K562 (cell line): ENCODE data around the gene RNF213. TPM values are rescaled to one million over a fixed set of nuclear protein-coding genes. Genes with fewer than 3 reads are reported as not detected.
A peak's percentile ranks its signal among the peaks of the same experiment; 100 is the strongest.

ENCODE experiments used
- CHD2 ChIP-seq: IDR thresholded peaks from 2 replicates; pipeline ENCODE4 v1.6.1; 2011; ENCODE audit warnings: low read depth, low read length
- HMGN3 ChIP-seq: IDR thresholded peaks from 2 replicates; pipeline ENCODE4 v1.6.1; 2011; ENCODE audit warnings: borderline replicate concordance, low read depth, mild to moderate bottlenecking, mixed read lengths, low read length; ENCODE audit not compliant: insufficient read length; ENCODE audit errors: extremely low read depth
- KAT7 ChIP-seq: sonication (generic); formaldehyde crosslinking; IDR thresholded peaks from 2 replicates; pipeline ENCODE4 v1.8.0; 2022; ENCODE audit warnings: missing genetic modification reagents, mild to moderate bottlenecking, borderline replicate concordance
- SMAD4 ChIP-seq: fragments of 250-450 bp; sonication (Bioruptor Pico); conservative IDR thresholded peaks from 2 replicates; pipeline ENCODE4 v1.8.0; 2021; ENCODE audit warnings: inconsistent platforms, mild to moderate bottlenecking, moderate library complexity
- TFAM ChIP-seq: fragments of 250-450 bp; sonication (Bioruptor Pico); conservative IDR thresholded peaks from 2 replicates; pipeline ENCODE4 v1.5.0; 2021; ENCODE audit warnings: mild to moderate bottlenecking, moderate library complexity
- ZC3H4 ChIP-seq: sonication (generic); formaldehyde crosslinking; IDR thresholded peaks from 2 replicates; pipeline ENCODE4 v1.9.0; 2021; ENCODE audit warnings: missing genetic modification reagents, borderline replicate concordance
- ZNF444 ChIP-seq: fragments of 250-450 bp; sonication (Bioruptor Pico); IDR thresholded peaks from 2 replicates; pipeline ENCODE4 v1.4.0; 2020; ENCODE audit warnings: mild to moderate bottlenecking, moderate library complexity
- polyA plus RNA-seq, 8 experiments: library from polyadenylated mRNA; depleted of rRNA in 4 of 8; stranded (reverse) in 5 of 8; unstranded in 3 of 8; fragments of >200 nt; fragmentation: Nextera tagmentation in 2 of 8; fragmentation: Illumina TruSeq in 1 of 8; extraction: Ambion mirVana in 2 of 8; extraction: Trizol in 1 of 8; gene quantifications; 2 replicates each; pipeline versions ENCODE4 v1.2.1 to v1.2.3, GENCODE V29; 2011 to 2014; ENCODE audit warnings: inconsistent platforms in 1 of 8, missing spikeins in 1 of 8
- total RNA-seq, 7 experiments: library from RNA; depleted of rRNA in 6 of 7; stranded (reverse); fragments of >200 nt in 6 of 7; fragmentation: Illumina TruSeq in 2 of 7; extraction: Trizol in 2 of 7; gene quantifications; 2 replicates each; pipeline versions ENCODE4 v1.2.1 to v1.2.3, GENCODE V29; 2011 to 2021; ENCODE audit warnings: low replicate concordance in 1 of 7
- TF ChIP-seq, protein P1 (sequence below), 2 experiments: fragments of 450-650 bp; IDR thresholded peaks; 2 replicates each; pipeline ENCODE4 v1.6.1; 2016; ENCODE audit warnings: mild to moderate bottlenecking in 2 of 2, borderline replicate concordance in 1 of 2, low read depth in 1 of 2, moderate library complexity in 1 of 2
- TF ChIP-seq, protein P2 (sequence below): IDR thresholded peaks from 2 replicates; pipeline ENCODE4 v1.6.1; 2014; ENCODE audit warnings: antibody characterized with exemption
- TF ChIP-seq, protein P3 (sequence below): fragments of 250-450 bp; sonication (Bioruptor Pico); IDR thresholded peaks from 2 replicates; pipeline ENCODE4 v1.4.0; 2020; ENCODE audit warnings: mild to moderate bottlenecking

RNF213 gene
- total and polyA plus RNA-seq, 9 of the 15 experiments (the other 6 are each of a cell fraction or from before 2014, with no cell fraction given) = 5.3 to 33.6 (median 17.9) TPM

DNA sequence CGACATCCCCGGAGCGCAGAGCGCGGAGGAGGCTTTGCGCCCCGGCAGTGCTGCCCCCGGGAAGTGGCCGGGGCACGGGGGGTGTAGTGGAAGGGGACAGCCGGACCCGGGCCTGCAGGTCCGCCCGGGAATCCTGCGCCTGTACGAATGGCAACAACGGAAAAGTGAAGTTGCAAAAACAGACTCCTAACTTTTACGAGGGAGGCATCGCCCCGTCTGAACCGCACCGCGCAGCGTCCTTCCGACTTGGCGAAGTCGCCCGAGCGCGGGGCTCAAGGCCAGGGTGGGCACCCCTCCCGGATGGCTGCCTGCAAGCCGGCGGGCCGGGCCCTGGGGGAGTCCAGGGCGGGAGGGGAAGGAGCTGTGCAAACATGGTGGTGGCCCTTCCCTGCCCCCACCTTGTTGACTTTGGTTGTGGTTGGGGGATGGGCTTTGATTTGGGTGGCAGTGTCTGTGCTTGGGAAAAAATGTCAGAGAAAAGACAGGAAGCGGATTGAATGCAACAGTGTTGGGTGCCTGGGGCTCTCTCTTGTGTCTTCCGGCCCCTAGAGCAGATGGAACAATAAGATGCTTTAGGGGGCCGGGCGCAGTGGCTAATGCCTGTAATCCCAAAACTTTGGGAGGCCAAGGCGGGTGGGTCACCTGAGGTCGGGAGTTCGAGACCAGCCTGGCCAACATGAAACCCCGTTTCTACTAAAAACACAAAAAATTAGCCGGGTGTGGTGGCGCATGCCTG, 675 bp downstream of the RNF213 start (continued):
- TF ChIP-seq, protein P1, sequence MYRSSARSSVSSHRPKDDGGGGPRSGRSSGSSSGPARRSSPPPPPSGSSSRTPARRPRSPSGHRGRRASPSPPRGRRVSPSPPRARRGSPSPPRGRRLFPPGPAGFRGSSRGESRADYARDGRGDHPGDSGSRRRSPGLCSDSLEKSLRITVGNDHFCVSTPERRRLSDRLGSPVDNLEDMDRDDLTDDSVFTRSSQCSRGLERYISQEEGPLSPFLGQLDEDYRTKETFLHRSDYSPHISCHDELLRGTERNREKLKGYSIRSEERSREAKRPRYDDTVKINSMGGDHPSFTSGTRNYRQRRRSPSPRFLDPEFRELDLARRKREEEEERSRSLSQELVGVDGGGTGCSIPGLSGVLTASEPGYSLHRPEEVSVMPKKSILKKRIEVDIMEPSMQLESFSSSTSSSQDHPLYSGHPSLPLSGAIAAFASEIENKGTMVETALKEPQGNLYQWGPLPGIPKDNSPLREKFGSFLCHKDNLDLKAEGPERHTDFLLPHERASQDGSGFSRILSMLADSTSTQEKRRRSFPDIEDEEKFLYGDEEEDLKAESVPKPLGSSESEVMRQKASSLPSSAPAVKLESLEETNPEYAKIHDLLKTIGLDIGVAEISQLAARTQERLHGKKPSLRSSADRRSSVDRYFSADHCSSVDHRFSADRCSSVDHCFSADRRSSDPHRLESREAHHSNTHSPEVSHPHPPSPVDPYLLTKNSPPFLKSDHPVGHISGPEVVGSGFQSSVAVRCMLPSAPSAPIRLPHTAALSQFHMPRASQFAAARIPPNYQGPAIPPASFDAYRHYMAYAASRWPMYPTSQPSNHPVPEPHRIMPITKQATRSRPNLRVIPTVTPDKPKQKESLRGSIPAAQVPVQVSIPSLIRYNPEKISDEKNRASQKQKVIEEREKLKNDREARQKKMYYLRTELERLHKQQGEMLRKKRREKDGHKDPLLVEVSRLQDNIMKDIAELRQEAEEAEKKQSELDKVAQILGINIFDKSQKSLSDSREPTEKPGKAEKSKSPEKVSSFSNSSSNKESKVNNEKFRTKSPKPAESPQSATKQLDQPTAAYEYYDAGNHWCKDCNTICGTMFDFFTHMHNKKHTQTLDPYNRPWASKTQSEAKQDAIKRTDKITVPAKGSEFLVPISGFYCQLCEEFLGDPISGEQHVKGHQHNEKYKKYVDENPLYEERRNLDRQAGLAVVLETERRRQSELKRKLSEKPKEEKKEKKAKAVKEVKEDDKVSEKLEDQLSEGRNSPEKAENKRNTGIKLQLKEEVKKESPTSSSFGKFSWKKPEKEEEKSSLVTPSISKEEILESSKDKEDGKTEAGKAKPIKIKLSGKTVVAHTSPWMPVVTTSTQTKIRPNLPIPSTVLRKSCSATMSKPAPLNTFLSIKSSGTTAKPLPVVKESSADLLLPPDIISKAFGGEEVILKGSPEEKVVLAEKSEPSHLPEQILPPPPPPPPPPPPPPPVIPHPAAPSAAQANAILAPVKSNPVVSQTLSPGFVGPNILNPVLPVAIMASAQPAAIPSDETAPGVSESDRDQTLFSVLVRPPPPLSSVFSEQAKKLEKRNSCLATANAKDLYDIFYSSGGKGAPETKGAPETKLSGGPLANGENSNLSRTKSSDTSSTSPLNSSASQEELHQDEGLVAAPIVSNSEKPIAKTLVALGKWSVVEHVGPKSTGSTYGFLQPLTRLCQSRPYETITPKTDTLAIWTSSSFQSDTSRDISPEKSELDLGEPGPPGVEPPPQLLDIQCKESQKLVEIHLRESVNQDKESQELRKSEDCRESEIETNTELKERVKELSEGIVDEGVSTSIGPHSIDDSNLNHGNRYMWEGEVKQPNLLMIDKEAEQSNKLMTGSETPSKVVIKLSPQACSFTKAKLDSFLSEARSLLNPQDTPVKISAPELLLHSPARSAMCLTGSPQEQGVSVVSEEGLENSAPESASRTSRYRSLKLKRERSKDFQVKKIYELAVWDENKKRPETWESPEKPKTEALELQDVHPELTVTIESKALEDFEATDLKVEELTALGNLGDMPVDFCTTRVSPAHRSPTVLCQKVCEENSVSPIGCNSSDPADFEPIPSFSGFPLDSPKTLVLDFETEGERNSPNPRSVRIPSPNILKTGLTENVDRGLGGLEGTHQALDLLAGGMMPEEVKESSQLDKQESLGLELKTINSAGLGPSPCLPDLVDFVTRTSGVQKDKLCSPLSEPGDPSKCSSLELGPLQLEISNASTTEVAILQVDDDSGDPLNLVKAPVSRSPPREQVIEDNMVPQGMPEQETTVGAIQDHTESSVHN (IDR thresholded peaks at IDR 0.05; ENCODE audit: borderline replicate concordance in 1 of 2, low read depth in 1 of 2) = no peak
- TF ChIP-seq, protein P2, sequence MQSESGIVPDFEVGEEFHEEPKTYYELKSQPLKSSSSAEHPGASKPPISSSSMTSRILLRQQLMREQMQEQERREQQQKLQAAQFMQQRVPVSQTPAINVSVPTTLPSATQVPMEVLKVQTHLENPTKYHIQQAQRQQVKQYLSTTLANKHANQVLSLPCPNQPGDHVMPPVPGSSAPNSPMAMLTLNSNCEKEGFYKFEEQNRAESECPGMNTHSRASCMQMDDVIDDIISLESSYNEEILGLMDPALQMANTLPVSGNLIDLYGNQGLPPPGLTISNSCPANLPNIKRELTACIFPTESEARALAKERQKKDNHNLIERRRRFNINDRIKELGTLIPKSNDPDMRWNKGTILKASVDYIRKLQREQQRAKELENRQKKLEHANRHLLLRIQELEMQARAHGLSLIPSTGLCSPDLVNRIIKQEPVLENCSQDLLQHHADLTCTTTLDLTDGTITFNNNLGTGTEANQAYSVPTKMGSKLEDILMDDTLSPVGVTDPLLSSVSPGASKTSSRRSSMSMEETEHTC = no peak
- TF ChIP-seq HMGN3 (peak; percentile 24), ZC3H4 (CRISPR knock-in tag) (no peak), CHD2 (peak; percentile 64; the same call in 1 of the 2 replicates), ZNF444 (CRISPR knock-in tag) (no peak), TFAM (CRISPR knock-in tag) (no peak), KAT7 (CRISPR knock-in tag) (0 out of 2 replicates have a peak, but pooled peaks have one; percentile 45), SMAD4 (CRISPR knock-in tag) (no peak; the same call in none of the 2 replicates)
- TF ChIP-seq, protein P3, sequence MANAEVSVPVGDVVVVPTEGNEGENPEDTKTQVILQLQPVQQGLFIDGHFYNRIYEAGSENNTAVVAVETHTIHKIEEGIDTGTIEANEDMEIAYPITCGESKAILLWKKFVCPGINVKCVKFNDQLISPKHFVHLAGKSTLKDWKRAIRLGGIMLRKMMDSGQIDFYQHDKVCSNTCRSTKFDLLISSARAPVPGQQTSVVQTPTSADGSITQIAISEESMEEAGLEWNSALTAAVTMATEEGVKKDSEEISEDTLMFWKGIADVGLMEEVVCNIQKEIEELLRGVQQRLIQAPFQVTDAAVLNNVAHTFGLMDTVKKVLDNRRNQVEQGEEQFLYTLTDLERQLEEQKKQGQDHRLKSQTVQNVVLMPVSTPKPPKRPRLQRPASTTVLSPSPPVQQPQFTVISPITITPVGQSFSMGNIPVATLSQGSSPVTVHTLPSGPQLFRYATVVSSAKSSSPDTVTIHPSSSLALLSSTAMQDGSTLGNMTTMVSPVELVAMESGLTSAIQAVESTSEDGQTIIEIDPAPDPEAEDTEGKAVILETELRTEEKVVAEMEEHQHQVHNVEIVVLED (CRISPR knock-in tag) = no peak
